Activated T-helper 1 cell treated with anti-CD3 and anti-CD28 coated beads, Interleukin-2, amount 50 U/mL, for 16 hours (primary cell): ENCODE data around the gene SPG21.

Experiments used
- DNase-seq, 2 donors: peaks; one replicate each; pipeline ENCODE4 v3.0.0-alpha.2; 2020; ENCODE audit warnings: low read depth in 1 of 2, low spot score in 1 of 2

The SPG21 gene

GRCh38 chr15:64943512-64944225, 46.0 kb downstream of the SPG21 start:
- DNase-seq: no peak

- no peak for DNase-seq
Measured at GRCh38 chr15:64942356-64942755, 47.4 kb downstream of the SPG21 start.

- DNase-seq: no peak
Measured at GRCh38 chr15:64938192-64938591, 51.5 kb downstream of the SPG21 start.

GRCh38 chr15:64934023-64934422, 55.7 kb downstream of the SPG21 start:
- no peak for DNase-seq

GRCh38 chr15:64931381-64931780, 58.3 kb downstream of the SPG21 start:
- DNase-seq: no peak

GRCh38 chr15:64930778-64931371, 58.8 kb downstream of the SPG21 start:
- no peak for DNase-seq

GRCh38 chr15:64930019-64930652, 59.6 kb downstream of the SPG21 start:
- no peak for DNase-seq

- DNase-seq: no peak
Measured at GRCh38 chr15:64928626-64929220, 61.0 kb downstream of the SPG21 start.

- no peak for DNase-seq
Measured at GRCh38 chr15:64926661-64927060, 63.1 kb downstream of the SPG21 start.

- DNase-seq: no peak
Measured at GRCh38 chr15:64925335-64926330, 64.1 kb downstream of the SPG21 start.

- DNase-seq: no peak
Measured at GRCh38 chr15:64923546-64923945, 66.2 kb downstream of the SPG21 start.

- DNase-seq: no peak
Measured at GRCh38 chr15:64921711-64922110, 68.0 kb downstream of the SPG21 start.

- no peak for DNase-seq
Measured at GRCh38 chr15:64919721-64920120, 70.0 kb downstream of the SPG21 start.

- DNase-seq: no peak
Measured at GRCh38 chr15:64917211-64917610, 72.5 kb downstream of the SPG21 start.

GRCh38 chr15:64916365-64916764, 73.3 kb downstream of the SPG21 start:
- no peak for DNase-seq

- no peak for DNase-seq
Measured at GRCh38 chr15:64915518-64916227, 74.0 kb downstream of the SPG21 start.
